ENCODE measurements around the gene SMTNL1.

GRCh38 chr11:57506522-57506921 is 30.9 kb upstream of the SMTNL1 start:
- no peak for TF ChIP-seq CTCF (IDR thresholded peaks at IDR 0.05; ENCODE audit: low read depth, low read length)
- no peak for TF ChIP-seq EZH2phosphoT487 (IDR thresholded peaks at IDR 0.05; ENCODE audit: low read depth)
